Kidney (tissue), 14 donors: ENCODE results near the gene KHNYN. TPM values are rescaled to one million over a fixed set of nuclear protein-coding genes. Genes with fewer than 3 reads are reported as not detected.

Experiments
- DNase-seq, 5 donors: peaks; one replicate each; pipeline ENCODE4 v3.0.0-alpha.2; 2013 to 2020
- FAIRE-seq: peaks from 2 replicates; lab custom pipeline; 2012; peaks lifted over from hg19 to GRCh38; lab: Jason Lieb, UNC
- H3K27ac ChIP-seq, 2 donors: one replicate each; pipeline ENCODE4 v1.7.0; 2013; ENCODE audit warnings: low read depth in 2 of 2, low read length in 2 of 2, inconsistent platforms in 1 of 2
- H3K27me3 ChIP-seq: one replicate; pipeline ENCODE4 v1.7.1; 2013; ENCODE audit warnings: low read length, inconsistent platforms; ENCODE audit not compliant: control insufficient read depth, insufficient read depth
- H3K36me3 ChIP-seq, 3 donors: one replicate each; pipeline versions ENCODE4 v1.7.0 to v1.7.1; 2013; ENCODE audit warnings: low read length in 3 of 3, control low read depth in 1 of 3, inconsistent platforms in 1 of 3; ENCODE audit not compliant: insufficient read depth in 3 of 3, control insufficient read depth in 2 of 3
- H3K4me1 ChIP-seq, 3 donors: one replicate each; pipeline versions ENCODE4 v1.7.0 to v1.7.1; 2013; ENCODE audit warnings: low read length in 3 of 3, inconsistent platforms in 1 of 3, low read depth in 1 of 3; ENCODE audit not compliant: control insufficient read depth in 2 of 3, insufficient read depth in 2 of 3
- H3K4me3 ChIP-seq, 3 donors: one replicate each; pipeline versions ENCODE4 v1.7.0 to v1.8.1; 2013; ENCODE audit warnings: low read length in 3 of 3, control low read depth in 1 of 3, inconsistent platforms in 1 of 3
- H3K9ac ChIP-seq, 3 donors: one replicate each; pipeline versions ENCODE4 v1.7.0 to v1.7.1; 2013; ENCODE audit warnings: low read length in 3 of 3, control low read depth in 1 of 3, inconsistent platforms in 1 of 3
- H3K9me3 ChIP-seq, 3 donors: one replicate each; pipeline versions ENCODE4 v1.7.0 to v1.7.1; 2013; ENCODE audit warnings: low read length in 3 of 3, control low read depth in 1 of 3, inconsistent platforms in 1 of 3; ENCODE audit not compliant: control insufficient read depth in 2 of 3, insufficient read depth in 1 of 3
- CTCF ChIP-seq: IDR thresholded peaks from 3 replicates; pipeline ENCODE4 v1.5.1; 2012; ENCODE audit warnings: mild to moderate bottlenecking, moderate library complexity, borderline replicate concordance; ENCODE audit not compliant: insufficient read depth; ENCODE audit errors: extremely low read depth
- intact Hi-C: fragments of 100-400 bp; cut with DNase I; formaldehyde crosslinking; loops from one replicate; pipeline ENCODE4 v1.11.1; 2022
- polyA plus RNA-seq: library from polyadenylated mRNA; stranded (reverse); fragments of 350-450 nt; fragmentation: Illumina TruSeq; extraction: RNeasy Lipid Tissue Mini Kit (QIAGEN cat#74804); gene quantifications from one replicate; pipeline ENCODE4 v1.2.3, GENCODE V29; 2014; ENCODE audit warnings: low read depth, low replicate concordance; ENCODE audit not compliant: insufficient read depth
- total RNA-seq: library from RNA; stranded (reverse); fragmentation: NEBNext Ultra II Directional; extraction: Animal tissue kit (Norgen Biotek cat#: 25700); gene quantifications from one replicate; pipeline ENCODE4 v1.2.1, GENCODE V29; 2021
- donor health status: control.
- donor health status: control.
- donor health status: control.
- donor health status: control.
- donor health status: control.
- donor health status: DM: yes; HTN: yes; CAD: no.
- donor health status: Normal renal cell carcinoma (clear cell type).

The KHNYN gene
- total and polyA plus RNA-seq, 2 donors from 2014 or later: 9.7 to 53.9 TPM

- Histone ChIP-seq H3K9me3 (no peaks in the 10 kb centered on the region), H3K27ac (no peak overlapping the region), H3K27me3 (no peaks in the 10 kb centered on the region), H3K9ac (no peak overlapping the region), H3K36me3 (peaks cover 0 to 4% (median 0%) of the 10 kb centered on the region in 3 donors), H3K4me3 (no peak overlapping the region), H3K4me1 (no peaks in the 10 kb centered on the region)
- TF ChIP-seq CTCF: no peak
- no peak for DNase-seq
- FAIRE-seq: no peak
- intact Hi-C loops: no loop called here
Measured at GRCh38 chr14:24463017-24463883, 33.5 kb downstream of the KHNYN start.

GRCh38 chr14:24463884-24464785, 34.4 kb downstream of the KHNYN start:
- DNase-seq (no peak), FAIRE-seq (no peak)
- H3K27ac ChIP-seq: no peak overlapping the region
- H3K36me3 ChIP-seq: peaks cover 0 to 4% (median 0%) of the 10 kb centered on the region in 3 donors
- intact Hi-C loops: no loop called here
- H3K4me3 ChIP-seq: no peak overlapping the region
- no peak overlapping the region for H3K9ac ChIP-seq
- H3K9me3 ChIP-seq: no peaks in the 10 kb centered on the region
- no peak for TF ChIP-seq CTCF
- H3K4me1 ChIP-seq: no peaks in the 10 kb centered on the region
- no peaks in the 10 kb centered on the region for H3K27me3 ChIP-seq

- intact Hi-C loops: no loop called here
- Histone ChIP-seq H3K4me3 (no peak overlapping the region), H3K9me3 (no peaks in the 10 kb centered on the region), H3K27ac (no peak overlapping the region), H3K27me3 (no peaks in the 10 kb centered on the region), H3K9ac (no peak overlapping the region), H3K36me3 (peaks cover 0 to 4% (median 0%) of the 10 kb centered on the region in 3 donors), H3K4me1 (no peaks in the 10 kb centered on the region)
- no peak for TF ChIP-seq CTCF
- no peak for DNase-seq
- no peak for FAIRE-seq
Measured at GRCh38 chr14:24465368-24465767, 35.6 kb downstream of the KHNYN start.
